GM18526 (cell line): ENCODE results near the gene ZNF69.

Experiments used
- POLR2A ChIP-seq: IDR thresholded peaks from 3 replicates; pipeline ENCODE4 v1.6.1; 2011; ENCODE audit not compliant: insufficient read length; ENCODE audit errors: extremely low read depth

The ZNF69 gene

GRCh38 chr19:11902228-11902627 lies 14.6 kb downstream of the ZNF69 start:
- no peak for TF ChIP-seq POLR2A

GRCh38 chr19:11905928-11906327 lies 18.3 kb downstream of the ZNF69 start:
- TF ChIP-seq POLR2A = no peak

DNA sequence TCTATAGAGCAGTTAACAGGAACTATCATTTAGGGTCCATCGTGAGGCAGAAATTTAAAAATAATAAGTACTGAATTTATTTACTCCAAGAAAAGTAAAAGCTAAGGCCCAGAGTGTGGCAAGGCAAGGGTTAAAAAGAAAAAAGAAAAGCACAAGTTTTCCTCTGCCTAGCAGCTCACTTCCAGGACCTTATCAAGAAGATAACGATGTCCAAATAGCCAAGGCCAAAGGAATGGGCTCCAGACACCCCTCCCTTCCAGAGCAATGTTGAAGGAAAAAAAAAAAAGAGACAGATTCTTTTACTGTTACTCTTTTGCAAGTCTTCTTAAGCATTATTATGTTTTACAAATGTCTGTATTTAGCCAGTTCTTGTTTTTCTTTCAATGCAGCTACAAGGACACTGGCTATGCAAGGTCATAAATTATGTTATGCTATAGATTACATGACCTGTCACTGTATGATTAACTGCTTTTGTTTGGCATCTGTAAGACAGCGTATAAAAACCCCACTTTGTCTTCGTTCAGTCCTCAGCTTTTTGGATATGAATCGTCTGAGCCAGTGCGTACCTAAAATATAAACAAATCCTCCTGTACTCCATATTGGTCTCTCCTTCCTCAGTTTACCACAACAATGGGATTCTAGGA lies 34.4 kb downstream of the ZNF69 start:
- no peak for TF ChIP-seq POLR2A

DNA sequence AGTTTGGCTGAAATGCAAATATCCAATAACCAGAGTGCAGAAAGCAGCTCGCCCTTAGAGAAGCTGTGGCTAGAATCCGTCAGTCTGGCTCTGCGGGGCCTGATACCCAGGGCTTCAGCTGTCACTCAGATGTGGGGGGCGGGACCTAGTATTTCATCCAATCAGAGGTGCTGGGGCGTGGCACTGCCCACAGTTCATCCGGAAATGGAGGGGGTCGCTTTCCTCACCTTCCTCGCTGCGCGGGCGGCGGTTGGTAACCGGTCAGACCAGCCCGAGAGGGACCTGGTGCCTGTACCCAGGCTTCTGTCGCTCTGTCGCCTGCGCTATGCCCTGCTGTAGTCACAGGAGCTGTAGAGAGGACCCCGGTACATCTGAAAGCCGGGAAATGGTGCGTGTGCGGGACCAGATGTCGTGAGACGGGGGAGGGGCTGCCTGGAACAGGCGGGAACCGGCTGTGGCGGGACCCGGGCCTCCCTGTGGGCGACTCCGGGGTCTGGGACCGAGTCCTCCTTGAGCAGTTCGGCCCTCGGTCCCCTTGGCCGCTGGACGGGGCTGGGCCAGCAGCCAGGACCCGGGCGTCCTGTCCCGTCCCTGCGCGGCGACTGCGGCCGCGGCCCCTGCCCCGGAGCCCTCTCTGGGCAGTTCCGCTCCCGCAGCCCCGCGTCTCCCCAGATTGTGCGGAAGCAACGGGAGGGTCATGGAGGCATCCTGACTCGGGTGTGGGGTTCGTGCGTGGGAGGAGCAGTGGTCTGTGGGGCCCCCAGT lies 37.5 kb downstream of the ZNF69 start, which contains the start of gene ZNF700:
Gene ZNF700, plus strand, starts transcription at position 222 of the 765 bp plus-strand sequence. Its CDS starts 104 bp downstream, at position 326.
- peak; percentile 93 for TF ChIP-seq POLR2A

DNA sequence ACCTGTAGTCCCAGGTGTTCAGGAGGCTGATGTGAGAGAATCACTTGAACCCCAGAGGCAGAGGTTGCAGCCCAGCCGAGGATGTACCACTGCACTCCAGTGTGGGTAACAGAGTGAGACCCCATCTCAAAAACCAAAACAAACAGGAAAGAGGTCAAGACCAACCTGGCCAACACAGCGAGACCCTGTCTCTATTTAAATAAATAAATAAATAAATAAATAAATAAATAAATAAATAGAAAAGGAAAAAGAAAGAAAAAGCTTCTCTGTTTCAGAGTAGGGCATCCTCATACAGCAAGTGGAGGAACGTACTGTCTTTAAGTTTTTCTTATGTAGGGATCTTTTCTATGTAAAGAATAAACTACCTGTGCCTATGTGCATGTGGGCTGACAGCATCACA lies 39.6 kb downstream of the ZNF69 start:
- no peak for TF ChIP-seq POLR2A

- no peak for TF ChIP-seq POLR2A
These were observed 43.5 kb downstream of the ZNF69 start for GRCh38 chr19:11931051-11931450.

GRCh38 chr19:11931513-11931912 lies 43.9 kb downstream of the ZNF69 start:
- no peak for TF ChIP-seq POLR2A

DNA sequence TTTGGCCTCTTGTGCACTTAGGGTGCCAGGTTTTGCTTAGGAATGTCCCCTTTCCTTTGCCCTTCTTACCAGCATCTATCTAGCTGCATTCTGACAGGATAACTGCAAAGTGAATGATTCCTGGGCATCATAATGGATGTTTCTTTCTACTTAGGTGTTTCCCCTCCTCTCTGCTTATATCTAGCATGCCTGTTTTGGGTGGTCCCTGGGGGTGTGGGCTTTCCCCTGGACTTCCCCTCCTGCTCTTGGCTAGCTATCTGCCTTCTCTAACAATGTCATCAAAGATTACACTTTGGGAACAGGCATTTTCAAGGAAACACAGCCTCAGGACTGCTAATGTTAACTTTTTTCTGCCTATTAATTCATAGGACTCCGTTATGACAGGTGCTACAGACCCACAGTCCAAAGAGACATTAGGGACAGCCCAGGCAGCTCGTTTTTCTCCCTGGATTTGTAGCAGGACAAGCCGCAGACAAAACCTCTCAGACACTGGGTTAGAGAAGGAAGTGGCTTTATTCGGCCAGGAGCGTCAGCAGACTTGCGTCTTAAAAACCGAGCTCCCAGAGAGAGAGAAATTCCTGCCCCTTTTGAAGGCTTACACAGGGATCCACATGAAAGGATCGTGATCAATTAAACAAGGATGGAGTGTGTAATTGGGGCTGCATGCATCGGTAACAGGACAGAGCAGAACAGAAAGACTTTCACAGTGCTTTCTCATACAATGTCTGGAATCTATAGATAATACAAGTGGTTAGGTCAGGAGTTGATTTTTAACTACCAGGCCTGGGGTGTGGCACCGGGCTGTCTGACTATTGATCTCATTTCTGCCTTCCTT lies 54.6 kb downstream of the ZNF69 start:
- TF ChIP-seq POLR2A = no peak

DNA sequence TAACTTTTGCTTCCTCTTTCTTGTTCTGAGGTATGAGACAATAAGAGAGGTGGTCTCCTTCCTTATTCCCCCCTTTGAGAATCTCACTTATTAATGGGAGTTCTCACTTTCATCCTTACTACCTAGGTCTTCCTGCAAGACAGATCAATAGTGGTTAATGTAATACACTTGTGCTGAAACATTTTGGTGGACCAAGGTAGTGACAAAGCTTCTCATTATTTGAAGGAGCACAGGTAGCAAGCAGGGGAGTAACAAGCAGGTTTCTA lies 55.2 kb downstream of the ZNF69 start:
- TF ChIP-seq POLR2A = no peak

- no peak for TF ChIP-seq POLR2A
These were observed 57.1 kb downstream of the ZNF69 start for GRCh38 chr19:11944656-11945055.

- TF ChIP-seq POLR2A = no peak
These were observed 61.1 kb downstream of the ZNF69 start for GRCh38 chr19:11948646-11949045.

DNA sequence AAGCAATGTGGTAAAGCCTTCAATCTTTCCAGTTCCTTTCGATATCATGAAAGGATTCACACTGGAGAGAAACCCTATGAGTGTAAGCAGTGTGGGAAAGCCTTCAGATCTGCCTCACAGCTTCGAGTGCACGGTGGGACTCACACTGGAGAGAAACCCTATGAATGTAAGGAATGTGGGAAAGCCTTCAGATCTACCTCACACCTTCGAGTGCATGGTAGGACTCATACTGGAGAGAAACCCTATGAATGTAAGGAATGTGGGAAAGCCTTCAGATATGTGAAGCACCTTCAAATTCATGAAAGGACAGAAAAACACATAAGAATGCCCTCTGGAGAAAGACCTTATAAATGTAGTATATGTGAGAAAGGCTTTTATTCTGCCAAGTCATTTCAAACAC lies 61.6 kb downstream of the ZNF69 start:
- no peak for TF ChIP-seq POLR2A

GRCh38 chr19:11950312-11950711 lies 62.7 kb downstream of the ZNF69 start:
- TF ChIP-seq POLR2A = no peak
